ENCODE results near the gene RALGPS1.

RALGPS1 gene

DNA sequence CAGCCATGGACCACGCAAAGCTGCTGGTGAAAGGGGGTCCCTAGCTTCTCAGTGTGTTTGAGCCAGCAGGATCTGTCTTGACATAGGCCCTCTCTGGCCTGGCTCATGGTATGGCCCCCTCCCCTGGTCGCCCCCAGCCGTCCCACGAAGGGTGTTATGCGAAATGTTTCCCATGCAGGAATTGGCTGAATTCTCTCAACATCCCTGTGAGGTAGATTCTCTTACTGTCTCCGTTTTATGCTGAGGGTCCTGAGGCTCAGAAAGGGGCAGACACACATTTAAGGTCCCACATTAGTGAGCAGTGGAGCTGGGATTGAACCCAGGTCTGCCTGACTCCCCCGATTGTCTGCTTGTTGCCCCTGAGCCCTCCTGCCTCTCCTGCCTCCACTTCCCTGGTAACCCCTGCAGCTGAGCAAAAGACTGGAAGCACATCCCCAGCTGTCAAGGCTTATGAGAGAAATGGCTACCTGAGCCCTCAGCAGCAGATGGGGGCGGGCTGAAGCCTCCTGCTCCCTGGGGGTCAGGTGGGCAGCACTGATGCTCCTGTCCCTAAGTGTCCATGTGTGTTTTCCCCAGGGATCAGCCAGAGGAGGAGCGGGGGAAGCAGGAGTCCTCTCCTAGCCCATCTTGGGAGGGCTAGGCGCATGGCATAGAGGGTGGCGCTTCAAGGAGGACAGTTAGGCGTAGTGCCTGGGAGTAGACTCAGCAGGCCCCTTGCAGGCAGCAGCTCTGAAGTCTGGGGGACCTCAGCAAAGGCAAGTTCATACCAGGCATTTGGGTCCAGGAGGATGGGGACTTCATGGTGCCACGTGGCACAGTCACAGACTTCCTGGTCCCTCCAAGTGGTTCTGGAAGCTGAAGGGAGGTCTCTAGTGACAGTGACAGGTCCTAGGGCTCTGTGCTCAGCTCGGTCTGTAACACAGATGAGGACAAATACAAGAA lies 301.0 kb downstream of the RALGPS1 start:
- no peaks in the 10 kb centered on the region for H3K79me2 ChIP-seq
- H3K9ac ChIP-seq: no peak overlapping the region
- TF ChIP-seq, protein P1, sequence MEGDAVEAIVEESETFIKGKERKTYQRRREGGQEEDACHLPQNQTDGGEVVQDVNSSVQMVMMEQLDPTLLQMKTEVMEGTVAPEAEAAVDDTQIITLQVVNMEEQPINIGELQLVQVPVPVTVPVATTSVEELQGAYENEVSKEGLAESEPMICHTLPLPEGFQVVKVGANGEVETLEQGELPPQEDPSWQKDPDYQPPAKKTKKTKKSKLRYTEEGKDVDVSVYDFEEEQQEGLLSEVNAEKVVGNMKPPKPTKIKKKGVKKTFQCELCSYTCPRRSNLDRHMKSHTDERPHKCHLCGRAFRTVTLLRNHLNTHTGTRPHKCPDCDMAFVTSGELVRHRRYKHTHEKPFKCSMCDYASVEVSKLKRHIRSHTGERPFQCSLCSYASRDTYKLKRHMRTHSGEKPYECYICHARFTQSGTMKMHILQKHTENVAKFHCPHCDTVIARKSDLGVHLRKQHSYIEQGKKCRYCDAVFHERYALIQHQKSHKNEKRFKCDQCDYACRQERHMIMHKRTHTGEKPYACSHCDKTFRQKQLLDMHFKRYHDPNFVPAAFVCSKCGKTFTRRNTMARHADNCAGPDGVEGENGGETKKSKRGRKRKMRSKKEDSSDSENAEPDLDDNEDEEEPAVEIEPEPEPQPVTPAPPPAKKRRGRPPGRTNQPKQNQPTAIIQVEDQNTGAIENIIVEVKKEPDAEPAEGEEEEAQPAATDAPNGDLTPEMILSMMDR (IDR thresholded peaks at IDR 0.05): no peak
- no peak overlapping the region for H3K4me2 ChIP-seq (ENCODE audit: low read length)
- no peaks in the 10 kb centered on the region for H3K36me3 ChIP-seq (ENCODE audit: control insufficient read depth, insufficient read depth, low read length)
- no peaks in the 10 kb centered on the region for H3K27me3 ChIP-seq (ENCODE audit: control insufficient read depth, insufficient read depth, low read length)
- H3K9me3 ChIP-seq (ENCODE audit: control insufficient read depth, low read length): no peaks in the 10 kb centered on the region
- H3K27ac ChIP-seq: no peak overlapping the region
- no peaks in the 10 kb centered on the region for H3K4me1 ChIP-seq
- H2AFZ ChIP-seq: no peak overlapping the region
- no peak overlapping the region for H3K4me3 ChIP-seq (ENCODE audit: low read depth, low read length)

DNA sequence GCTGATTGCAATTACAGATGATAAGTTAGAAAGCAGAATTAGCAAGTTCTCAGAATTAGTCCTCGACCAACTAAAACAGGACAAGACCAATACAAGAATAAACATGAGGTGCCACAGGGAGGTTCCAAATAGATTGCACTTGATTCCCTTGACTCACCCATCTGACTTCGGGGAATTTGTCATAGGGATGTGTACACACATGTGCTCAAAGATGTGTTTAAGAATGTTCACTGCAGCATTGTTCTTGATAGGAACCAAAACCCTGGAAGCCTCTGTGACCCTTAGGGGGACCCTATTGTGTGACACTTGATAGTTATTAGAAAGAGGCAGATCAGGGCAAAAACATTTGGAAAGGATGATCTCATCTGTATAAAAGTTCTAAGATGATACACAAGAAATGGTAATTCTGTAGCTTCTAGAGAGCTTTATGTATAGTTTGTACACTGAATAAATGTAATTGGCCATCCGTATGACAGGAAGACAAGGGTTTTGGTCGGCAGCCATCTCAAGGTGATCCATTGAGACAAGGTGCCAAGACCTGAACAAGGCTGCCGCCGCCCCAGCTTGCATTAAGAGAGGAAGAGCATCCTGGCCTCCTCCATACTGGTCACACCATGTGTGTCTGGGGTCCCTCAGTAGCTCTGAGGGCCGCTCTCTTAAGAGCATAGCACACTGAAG lies 301.8 kb downstream of the RALGPS1 start:
- no peaks in the 10 kb centered on the region for H3K9me3 ChIP-seq (ENCODE audit: control insufficient read depth, low read length)
- no peaks in the 10 kb centered on the region for H3K79me2 ChIP-seq
- H2AFZ ChIP-seq: no peak overlapping the region
- no peak overlapping the region for H3K27ac ChIP-seq
- H3K4me2 ChIP-seq (ENCODE audit: low read length): no peak overlapping the region
- no peaks in the 10 kb centered on the region for H3K36me3 ChIP-seq (ENCODE audit: control insufficient read depth, insufficient read depth, low read length)
- no peaks in the 10 kb centered on the region for H3K27me3 ChIP-seq (ENCODE audit: control insufficient read depth, insufficient read depth, low read length)
- TF ChIP-seq, protein P1 (IDR thresholded peaks at IDR 0.05): no peak
- H3K4me1 ChIP-seq: no peaks in the 10 kb centered on the region
- no peak overlapping the region for H3K9ac ChIP-seq
- no peak overlapping the region for H3K4me3 ChIP-seq (ENCODE audit: low read depth, low read length)

DNA sequence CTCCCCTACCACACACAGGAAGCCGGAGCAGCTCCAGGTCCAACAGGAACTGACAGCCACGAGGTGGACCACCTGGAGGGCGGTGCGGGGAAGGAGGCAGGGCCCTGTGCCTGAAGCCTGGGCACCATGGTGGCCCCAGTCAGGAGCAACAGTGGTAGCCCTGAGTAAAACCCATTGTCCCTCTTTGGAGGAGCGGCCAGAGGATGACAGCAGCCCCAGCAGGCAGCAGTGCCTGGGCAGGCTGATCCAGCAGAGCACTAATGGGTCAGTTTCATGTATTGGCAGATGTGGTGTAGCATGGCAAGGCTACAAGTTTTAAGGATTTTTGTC lies 302.3 kb downstream of the RALGPS1 start:
- Histone ChIP-seq H3K79me2 (no peaks in the 10 kb centered on the region), H3K27ac (no peak overlapping the region), H3K27me3 (ENCODE audit: control insufficient read depth, insufficient read depth, low read length) (no peaks in the 10 kb centered on the region), H3K36me3 (ENCODE audit: control insufficient read depth, insufficient read depth, low read length) (no peaks in the 10 kb centered on the region), H3K9me3 (ENCODE audit: control insufficient read depth, low read length) (no peaks in the 10 kb centered on the region), H2AFZ (no peak overlapping the region), H3K4me1 (no peaks in the 10 kb centered on the region), H3K4me3 (ENCODE audit: low read depth, low read length) (no peak overlapping the region), H3K9ac (no peak overlapping the region), H3K4me2 (ENCODE audit: low read length) (no peak overlapping the region)
- TF ChIP-seq, protein P1 (IDR thresholded peaks at IDR 0.05): no peak

DNA sequence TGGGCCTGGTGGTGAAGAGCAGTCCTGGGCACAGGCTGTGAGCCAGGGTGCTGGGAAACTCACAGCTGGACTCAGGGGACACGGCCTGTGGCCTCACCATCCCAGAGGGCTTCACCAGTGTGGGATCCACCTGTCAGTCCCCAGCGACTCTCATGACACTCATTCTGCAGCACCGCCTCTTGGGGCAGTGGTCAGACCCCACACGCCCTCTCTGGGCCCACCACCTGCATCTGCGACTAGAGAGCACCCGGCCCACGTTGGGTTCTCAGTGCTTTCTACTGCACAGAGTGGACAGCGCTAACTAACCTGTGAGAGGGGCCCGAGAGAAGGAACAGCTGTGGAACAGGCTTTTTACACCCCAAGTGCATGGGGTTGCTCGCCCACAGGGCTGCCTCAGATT lies 304.2 kb downstream of the RALGPS1 start:
- no peak overlapping the region for H3K27ac ChIP-seq
- no peaks in the 10 kb centered on the region for H3K79me2 ChIP-seq
- no peaks in the 10 kb centered on the region for H3K36me3 ChIP-seq (ENCODE audit: control insufficient read depth, insufficient read depth, low read length)
- H3K27me3 ChIP-seq (ENCODE audit: control insufficient read depth, insufficient read depth, low read length): no peaks in the 10 kb centered on the region
- no peaks in the 10 kb centered on the region for H3K4me1 ChIP-seq
- H2AFZ ChIP-seq: no peak overlapping the region
- TF ChIP-seq, protein P1 (IDR thresholded peaks at IDR 0.05): no peak
- no peaks in the 10 kb centered on the region for H3K9me3 ChIP-seq (ENCODE audit: control insufficient read depth, low read length)
- H3K9ac ChIP-seq: no peak overlapping the region
- no peak overlapping the region for H3K4me2 ChIP-seq (ENCODE audit: low read length)
- no peak overlapping the region for H3K4me3 ChIP-seq (ENCODE audit: low read depth, low read length)

Data from parathyroid adenoma (tissue), 2 donors.